GM19467 (cell line): Measurements from ENCODE around the gene NSUN3.

ENCODE experiments used
- ATAC-seq: cut with Tn5 transposase; IDR thresholded peaks from one replicate; pipeline ENCODE4 v1.9.1; 2021; ENCODE audit warnings: mild to moderate bottlenecking, moderate library complexity; ENCODE audit not compliant: unreplicated experiment

Gene NSUN3

GRCh38 chr3:94176988-94177745 lies 114.3 kb downstream of the NSUN3 start:
- ATAC-seq, result no peak
